Measurements from ENCODE around the gene TPD52L1.
"Not testable (repeated sequence)": the region's sequence is repeated elsewhere in the genome, so short reads cannot be mapped to it uniquely, and the experiment has no call there.

Gene TPD52L1

GRCh38 chr6:125153391-125154117, at the start of gene TPD52L1:
TPD52L1 (plus strand) TSS chr6:125153773; CDS start chr6:125153952, 179 bp downstream.
- peak; percentile 59 for DNase-seq

GRCh38 chr6:125104425-125104824, 49.1 kb upstream of the TPD52L1 start:
- no peak for DNase-seq

GRCh38 chr6:125107048-125107447, 46.5 kb upstream of the TPD52L1 start:
- no peak for DNase-seq

DNA sequence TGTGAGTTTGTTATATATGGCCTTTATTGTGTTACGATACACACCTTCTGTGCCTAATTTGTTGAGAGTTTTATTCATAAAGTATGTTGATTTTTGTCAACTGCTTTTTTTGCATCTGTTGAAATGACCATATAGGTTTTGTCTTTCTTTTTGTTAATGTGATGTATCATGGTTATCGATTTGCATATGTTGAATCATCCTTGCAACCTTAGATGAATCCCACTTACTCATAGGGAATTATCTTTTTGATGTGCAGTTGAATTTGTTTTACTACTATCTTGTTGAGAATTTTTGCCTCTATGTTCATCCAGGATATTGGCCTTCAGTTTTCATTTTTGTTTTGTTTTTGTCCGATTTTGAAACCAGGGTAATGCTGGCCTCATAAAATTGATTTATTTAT, 45.7 kb upstream of the TPD52L1 start:
- no peak for DNase-seq

DNA sequence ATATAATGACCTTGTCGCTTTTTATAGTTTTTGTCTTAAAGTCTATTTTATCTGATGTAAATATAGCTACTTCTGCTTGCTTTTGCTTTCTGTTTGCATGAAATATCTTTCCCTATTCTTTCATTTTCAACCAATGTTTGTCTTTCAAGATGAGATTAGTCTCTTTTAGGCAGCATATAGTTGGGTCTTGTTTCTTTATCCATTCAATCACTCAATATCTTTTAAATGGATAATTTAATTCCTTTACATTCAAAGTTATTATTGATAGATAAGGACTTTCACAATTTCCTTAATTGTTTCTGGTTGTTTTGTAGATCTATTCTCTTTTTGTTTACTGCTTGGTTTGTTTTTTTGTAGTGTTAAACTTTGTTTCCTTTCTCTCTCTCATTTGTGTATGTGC, 43.5 kb upstream of the TPD52L1 start:
- no peak for DNase-seq

- no peak for DNase-seq
These were observed 42.2 kb upstream of the TPD52L1 start for GRCh38 chr6:125111219-125111983.

DNA sequence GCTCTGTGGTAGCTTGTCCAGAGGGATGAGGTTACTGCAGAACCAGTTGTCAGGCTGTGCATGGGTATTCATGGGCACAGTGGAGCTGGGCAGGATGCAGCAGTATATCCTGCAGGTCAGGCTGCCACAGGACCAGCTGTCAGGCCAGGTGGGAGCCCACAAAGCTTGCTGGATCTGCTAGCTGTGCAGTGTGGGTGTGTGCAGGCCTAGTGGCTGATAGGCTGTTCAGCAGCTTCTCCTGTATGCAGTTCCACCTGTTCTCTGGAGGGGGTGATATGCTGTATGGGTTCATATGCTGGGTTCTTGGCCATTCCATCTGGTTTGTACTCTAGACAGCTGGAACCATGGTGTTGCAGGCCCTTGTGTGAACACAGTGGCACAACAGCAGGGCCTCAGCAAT, 40.6 kb upstream of the TPD52L1 start:
- DNase-seq, result no peak

GRCh38 chr6:125114248-125114858, 39.2 kb upstream of the TPD52L1 start:
- DNase-seq, result peak; percentile 33

DNA sequence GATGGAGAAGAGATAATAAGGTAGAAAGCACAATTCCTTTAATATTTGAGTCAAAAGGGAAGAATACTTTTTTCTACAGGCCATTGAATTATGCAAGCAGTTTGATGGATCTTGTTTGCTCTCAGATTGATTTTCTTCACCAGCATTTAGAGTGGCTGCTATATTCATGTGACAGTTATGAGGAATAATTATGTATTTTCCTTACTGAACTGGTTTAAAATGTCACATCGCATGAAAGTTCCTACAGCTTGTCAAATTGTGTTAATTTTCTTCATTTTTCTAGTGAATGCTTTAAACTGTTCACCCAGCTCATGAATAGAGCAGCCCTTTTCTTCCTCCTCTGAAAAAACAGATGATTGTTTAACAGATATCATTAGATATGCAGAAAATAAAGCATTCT, 37.4 kb upstream of the TPD52L1 start:
- DNase-seq, result no peak

GRCh38 chr6:125116710-125117109, 36.9 kb upstream of the TPD52L1 start:
- no peak for DNase-seq

GRCh38 chr6:125117818-125118217, 35.8 kb upstream of the TPD52L1 start:
- DNase-seq, result no peak

GRCh38 chr6:125120054-125120590, 33.5 kb upstream of the TPD52L1 start:
- no peak for DNase-seq

GRCh38 chr6:125121894-125122293, 31.7 kb upstream of the TPD52L1 start:
- no peak for DNase-seq

GRCh38 chr6:125123051-125123450, 30.5 kb upstream of the TPD52L1 start:
- DNase-seq, result no peak

- no peak for DNase-seq
These were observed 30.0 kb upstream of the TPD52L1 start for GRCh38 chr6:125123468-125124048.

DNA sequence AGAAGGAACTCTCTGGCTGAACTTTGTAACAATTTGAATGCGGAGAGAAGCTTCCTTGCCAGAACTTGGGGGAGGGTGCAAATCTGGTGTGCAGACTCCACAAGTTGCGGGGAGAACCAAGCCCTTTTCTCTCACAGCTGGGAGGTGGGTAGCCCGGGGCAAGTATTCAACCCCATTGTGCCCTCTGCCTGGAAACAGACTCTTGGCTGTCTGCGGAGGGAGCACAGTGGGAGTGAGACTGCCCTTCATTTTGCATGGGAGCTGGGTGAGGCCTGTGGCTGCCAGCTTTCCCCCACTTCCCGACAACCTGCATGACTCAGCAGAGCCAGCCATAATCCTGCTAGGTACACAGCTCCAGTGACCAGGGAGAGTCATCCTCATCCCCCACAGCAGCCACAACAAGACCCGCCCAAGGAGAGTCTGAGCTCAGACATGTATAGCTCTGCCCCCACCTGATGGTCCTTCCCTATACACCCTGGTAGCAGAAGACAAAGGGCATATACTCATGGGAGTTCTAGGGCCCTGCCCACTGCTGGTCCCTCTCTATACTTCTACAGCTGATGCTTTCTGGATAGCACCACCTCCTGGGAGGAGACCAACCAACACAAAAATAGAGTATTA, 29.4 kb upstream of the TPD52L1 start:
- no peak for DNase-seq

DNA sequence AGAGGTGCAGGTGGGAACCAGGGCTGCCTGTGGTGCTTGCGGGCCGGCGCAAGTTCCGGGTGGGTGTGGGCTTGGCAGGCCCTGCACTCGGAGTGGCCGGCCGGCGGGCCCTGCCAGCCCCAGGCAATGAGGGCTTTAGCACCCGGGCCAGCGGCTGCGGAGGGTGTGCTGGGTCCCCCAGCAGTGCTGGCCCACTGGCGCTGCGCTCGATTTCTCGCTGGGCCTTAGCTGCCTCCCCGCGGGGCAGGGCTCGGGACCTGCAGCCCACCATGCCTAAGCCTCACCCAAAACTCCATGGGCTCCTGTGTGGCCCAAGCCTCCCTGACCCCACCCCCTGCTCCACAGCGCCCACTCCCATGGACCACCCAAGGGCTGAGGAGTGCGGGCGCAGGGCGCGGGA, 27.7 kb upstream of the TPD52L1 start:
- not testable (repeated sequence) for DNase-seq

- DNase-seq, result no peak
These were observed 24.2 kb upstream of the TPD52L1 start for GRCh38 chr6:125129354-125129753.

DNA sequence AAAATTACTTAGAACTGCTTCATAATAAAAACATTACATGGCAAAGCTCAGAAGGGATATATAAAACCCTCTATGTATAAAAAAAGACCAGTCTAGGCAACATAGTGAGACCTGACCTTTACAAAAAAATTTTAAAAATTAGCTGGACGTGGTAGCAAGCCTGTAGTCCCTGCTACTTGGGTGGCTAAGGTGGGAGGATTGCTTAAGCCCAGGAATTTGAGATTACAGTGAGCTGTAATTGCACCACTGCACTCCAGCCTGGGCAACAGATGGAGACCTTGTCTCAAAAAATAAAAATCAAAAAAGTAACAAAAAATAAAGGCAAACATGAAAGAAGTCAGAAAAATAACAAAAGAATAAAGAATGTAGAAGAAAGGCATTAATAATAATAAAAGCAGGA, 21.5 kb upstream of the TPD52L1 start:
- no peak for DNase-seq

DNA sequence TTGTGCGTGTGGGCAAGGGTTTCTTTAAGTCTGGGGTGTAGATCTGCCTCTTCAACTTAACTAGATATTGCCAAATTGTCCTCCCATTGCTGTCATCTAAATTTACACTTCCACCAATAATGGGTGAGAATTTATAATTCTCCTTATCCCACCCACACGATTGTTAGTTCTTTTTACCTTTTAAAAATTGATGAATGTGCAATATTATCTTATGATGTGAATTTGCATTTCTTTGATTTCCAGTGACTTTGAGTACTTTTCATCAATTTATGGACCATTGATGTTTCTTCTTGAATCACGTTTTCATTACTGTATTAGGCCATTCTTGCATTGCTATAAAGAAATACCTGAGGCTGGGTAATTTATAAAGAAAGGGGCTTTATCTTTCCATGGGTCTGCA, 17.2 kb upstream of the TPD52L1 start:
- DNase-seq, result no peak

DNA sequence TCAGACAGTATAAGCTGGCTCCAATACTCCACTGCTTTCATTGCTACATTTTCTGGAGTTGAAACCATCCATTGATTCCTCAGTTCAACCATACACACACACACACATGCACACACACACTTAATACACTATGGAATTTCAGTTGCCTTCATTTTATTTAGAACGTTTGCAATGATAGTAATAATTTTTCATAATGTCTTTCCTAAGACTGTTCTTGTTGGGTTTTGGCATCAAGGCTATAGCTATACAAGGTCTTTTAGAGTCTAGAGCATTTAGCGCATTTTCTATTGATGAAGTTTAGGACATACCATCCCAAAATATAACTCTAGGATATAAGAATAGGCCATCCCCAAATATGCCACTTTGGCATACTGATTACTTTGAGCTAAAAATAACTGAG, 15.5 kb upstream of the TPD52L1 start:
- no peak for DNase-seq

DNA sequence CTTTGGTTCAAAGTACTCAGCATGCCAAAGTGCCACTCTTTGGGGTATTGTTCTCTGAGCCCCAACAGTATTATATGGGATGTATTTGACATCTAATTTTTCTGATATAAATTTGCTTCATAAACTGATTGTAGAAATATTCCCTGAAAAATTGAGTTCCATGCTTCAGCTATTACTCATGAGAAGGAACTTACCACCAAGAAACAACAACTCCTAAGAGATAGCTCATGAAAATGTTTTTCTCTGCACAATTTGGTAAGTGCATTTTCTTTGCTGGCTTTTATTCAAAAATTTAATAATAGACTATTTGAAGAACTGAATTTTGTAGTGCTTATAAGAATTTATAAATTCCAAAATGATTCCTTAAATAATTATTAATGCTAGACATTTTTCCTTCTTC, 12.8 kb upstream of the TPD52L1 start:
- no peak for DNase-seq

DNA sequence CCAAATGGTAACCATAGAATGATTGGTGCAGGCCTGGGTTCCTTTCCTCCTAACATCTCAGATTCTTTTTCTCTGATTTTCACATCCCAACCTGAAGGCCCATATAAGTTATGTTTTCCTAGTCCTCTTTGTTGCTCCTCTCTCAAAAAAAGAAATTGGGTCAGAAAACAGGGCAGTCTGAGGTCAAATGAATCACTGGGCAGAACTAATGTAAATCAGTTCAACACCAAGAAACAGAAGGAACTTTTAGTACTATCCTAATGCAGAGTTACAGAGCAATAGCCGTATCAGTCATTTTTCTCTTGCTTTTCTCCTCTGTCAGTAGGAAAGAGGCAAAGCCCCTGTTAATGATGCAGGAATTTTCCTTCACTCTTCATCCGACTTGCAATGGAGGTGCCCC, 11.0 kb upstream of the TPD52L1 start:
- no peak for DNase-seq

Measured in stimulated activated CD4-positive, alpha-beta T cell treated with anti-CD3 and anti-CD28 coated beads, Interleukin-1b, Interleukin-23, amount 100 ng/mL, for 48 hours (primary cell).